ENCODE data around the gene OXLD1. TPM values are rescaled to one million over a fixed set of nuclear protein-coding genes. Genes with fewer than 3 reads are reported as not detected.

Gene OXLD1
- total RNA-seq, 2 donors from 2014 or later, result 30.2 to 36.5 TPM

GRCh38 chr17:81695211-81695610 lies 28.8 kb upstream of the OXLD1 start:
- Mint-ChIP-seq H3K4me3 (no peak overlapping the region), H3K27ac (no peak overlapping the region), H3K4me1 (no peaks in the 10 kb centered on the region), H3K27me3 (ENCODE audit: insufficient read depth) (no peaks in the 10 kb centered on the region), H3K9me3 (no peaks in the 10 kb centered on the region), H3K36me3 (ENCODE audit: low read depth) (peaks cover 53% of the 10 kb centered on the region)
- peaks cover 60% of the 10 kb centered on the region for H3K36me3 ChIP-seq (ENCODE audit: control insufficient read depth, insufficient read depth, low read length)
- H3K27me3 ChIP-seq (ENCODE audit: control insufficient read depth, insufficient read depth, low read length, poor library complexity, severe bottlenecking), result no peaks in the 10 kb centered on the region
- H3K9me3 ChIP-seq (ENCODE audit: control insufficient read depth, low read length), result no peaks in the 10 kb centered on the region
- TF ChIP-seq CTCF (conservative IDR thresholded peaks at IDR 0.05), result no peak
- no peak overlapping the region for H3K4me3 ChIP-seq (ENCODE audit: low read length)
- WGBS, 2 experiments (ENCODE audit: insufficient coverage in 1 of 2, insufficient read length in 1 of 2), result 92 to 98% methylated on average over 4 to 6 of the region's 6 CpGs
- DNase-seq, result no peak
- H3K4me1 ChIP-seq (ENCODE audit: control insufficient read depth, insufficient read depth, low read length), result no peaks in the 10 kb centered on the region
- no peak overlapping the region for H3K27ac ChIP-seq (ENCODE audit: low read depth, low read length)
- H3K9ac ChIP-seq (ENCODE audit: extremely low read depth, low read length, poor library complexity, severe bottlenecking), result no peak overlapping the region

DNA sequence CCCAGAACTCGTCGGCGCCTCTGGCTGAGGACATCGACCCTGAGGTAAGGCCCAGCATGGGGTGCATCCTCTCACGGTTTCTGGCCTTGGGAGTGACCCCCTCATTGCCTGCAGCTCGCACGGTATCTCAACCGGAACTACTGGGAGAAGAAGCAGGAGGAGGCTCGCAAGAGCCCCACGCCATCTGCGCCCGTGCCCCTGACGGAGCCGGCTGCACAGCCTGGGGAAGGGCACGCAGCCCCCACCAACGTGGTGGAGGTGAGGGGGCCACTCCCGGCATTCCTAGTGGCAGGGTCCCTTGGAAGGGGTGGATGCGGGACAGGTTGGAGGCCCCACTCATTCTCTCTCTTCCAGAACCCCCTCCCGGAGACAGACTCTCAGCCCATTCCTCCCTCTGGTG lies 28.4 kb upstream of the OXLD1 start:
- H3K27me3 ChIP-seq (ENCODE audit: control insufficient read depth, insufficient read depth, low read length, poor library complexity, severe bottlenecking), result no peaks in the 10 kb centered on the region
- no peak for TF ChIP-seq CTCF (conservative IDR thresholded peaks at IDR 0.05)
- H3K36me3 Mint-ChIP-seq (ENCODE audit: low read depth), result peaks cover 56% of the 10 kb centered on the region
- H3K9me3 Mint-ChIP-seq, result no peaks in the 10 kb centered on the region
- peaks cover 61% of the 10 kb centered on the region for H3K36me3 ChIP-seq (ENCODE audit: control insufficient read depth, insufficient read depth, low read length)
- H3K27me3 Mint-ChIP-seq (ENCODE audit: insufficient read depth), result no peaks in the 10 kb centered on the region
- H3K4me3 ChIP-seq (ENCODE audit: low read length), result no peak overlapping the region
- no peak overlapping the region for H3K4me3 Mint-ChIP-seq
- no peaks in the 10 kb centered on the region for H3K4me1 ChIP-seq (ENCODE audit: control insufficient read depth, insufficient read depth, low read length)
- no peak overlapping the region for H3K9ac ChIP-seq (ENCODE audit: extremely low read depth, low read length, poor library complexity, severe bottlenecking)
- H3K9me3 ChIP-seq (ENCODE audit: control insufficient read depth, low read length), result no peaks in the 10 kb centered on the region
- no peaks in the 10 kb centered on the region for H3K4me1 Mint-ChIP-seq
- H3K27ac Mint-ChIP-seq, result no peak overlapping the region
- WGBS, 2 experiments (ENCODE audit: insufficient coverage in 1 of 2, insufficient read length in 1 of 2), result 93 to 95% methylated on average over 9 to 19 of the region's 19 CpGs
- no peak for DNase-seq
- no peak overlapping the region for H3K27ac ChIP-seq (ENCODE audit: low read depth, low read length)

- Mint-ChIP-seq H3K4me1 (no peaks in the 10 kb centered on the region), H3K9me3 (no peaks in the 10 kb centered on the region), H3K4me3 (no peak overlapping the region), H3K36me3 (ENCODE audit: low read depth) (peaks cover 56% of the 10 kb centered on the region), H3K27me3 (ENCODE audit: insufficient read depth) (no peaks in the 10 kb centered on the region), H3K27ac (no peak overlapping the region)
- DNase-seq, result peak; percentile 83
- H3K4me3 ChIP-seq (ENCODE audit: low read length), result no peak overlapping the region
- H3K27ac ChIP-seq (ENCODE audit: low read depth, low read length), result no peak overlapping the region
- no peaks in the 10 kb centered on the region for H3K4me1 ChIP-seq (ENCODE audit: control insufficient read depth, insufficient read depth, low read length)
- TF ChIP-seq CTCF (conservative IDR thresholded peaks at IDR 0.05), result peak; percentile 54
- no peaks in the 10 kb centered on the region for H3K9me3 ChIP-seq (ENCODE audit: control insufficient read depth, low read length)
- H3K36me3 ChIP-seq (ENCODE audit: control insufficient read depth, insufficient read depth, low read length), result peaks cover 63% of the 10 kb centered on the region
- 95 to 96% methylated on average over 19 to 35 of the region's 35 CpGs for WGBS, 2 experiments (ENCODE audit: insufficient coverage in 1 of 2, insufficient read length in 1 of 2)
- H3K9ac ChIP-seq (ENCODE audit: extremely low read depth, low read length, poor library complexity, severe bottlenecking), result no peak overlapping the region
- no peaks in the 10 kb centered on the region for H3K27me3 ChIP-seq (ENCODE audit: control insufficient read depth, insufficient read depth, low read length, poor library complexity, severe bottlenecking)
Observed at GRCh38 chr17:81693509-81694210, 27.3 kb upstream of the OXLD1 start.

Data from endodermal cell (in vitro differentiated cells).